Thoracic aorta (tissue), 2 donors: ENCODE measurements around the gene CNIH2. TPM values are rescaled to one million over a fixed set of nuclear protein-coding genes. Genes with fewer than 3 reads are reported as not detected.

Source experiments
- ATAC-seq: fragments of 150-250 bp; one replicate; pipeline ENCODE4 v1.8.0; 2017; ENCODE audit warnings: low read depth; ENCODE audit not compliant: insufficient number of reproducible peaks, low FRiP score
- DNase-seq: peaks from one replicate; pipeline ENCODE4 v3.0.0-alpha.2; 2020; ENCODE audit warnings: low spot score
- H3K27ac ChIP-seq, 2 donors: fragments of 200-600 bp; sonication (generic); 1 replicate in 1 of 2; 2 replicates in 1 of 2; pipeline ENCODE4 v1.5.1; 2016; ENCODE audit warnings: mild to moderate bottlenecking in 2 of 2, moderate library complexity in 2 of 2
- H3K27me3 ChIP-seq: fragments of 200-600 bp; sonication (generic); replicated peaks from 2 replicates; pipeline ENCODE4 v1.6.0; 2016; ENCODE audit warnings: mild to moderate bottlenecking; ENCODE audit not compliant: insufficient read depth
- H3K36me3 ChIP-seq: fragments of 200-600 bp; sonication (generic); one replicate; pipeline ENCODE4 v1.5.1; 2016
- H3K4me1 ChIP-seq, 2 donors: fragments of 200-600 bp; sonication (generic); 1 replicate in 1 of 2; 2 replicates in 1 of 2; pipeline versions ENCODE4 v1.5.1 to v1.6.0; 2016; ENCODE audit warnings: low read depth in 2 of 2, mild to moderate bottlenecking in 1 of 2; ENCODE audit not compliant: control insufficient read depth in 1 of 2
- H3K4me3 ChIP-seq: fragments of 200-600 bp; sonication (generic); 2 replicates; pipeline ENCODE4 v1.5.1; 2016; ENCODE audit warnings: mild to moderate bottlenecking
- H3K9me3 ChIP-seq: fragments of 200-600 bp; sonication (generic); 2 replicates; pipeline ENCODE4 v1.5.1; 2016
- total RNA-seq, 2 donors: library from RNA; depleted of rRNA; stranded (reverse); fragments of >200 nt; gene quantifications; one replicate each; pipeline versions ENCODE4 v1.1.0 to v1.2.3, GENCODE V29; 2016
- TF ChIP-seq, protein P1 (sequence below): fragments of 200-600 bp; sonication (generic); IDR thresholded peaks from one replicate; pipeline ENCODE4 v1.5.1; 2019; ENCODE audit warnings: antibody characterized with exemption

Gene CNIH2
- total RNA-seq, 2 donors from 2014 or later, result not detected

GRCh38 chr11:66268952-66269905 lies 8.7 kb upstream of the CNIH2 start:
- ATAC-seq (no peak), DNase-seq (no peak)
- TF ChIP-seq, protein P1, sequence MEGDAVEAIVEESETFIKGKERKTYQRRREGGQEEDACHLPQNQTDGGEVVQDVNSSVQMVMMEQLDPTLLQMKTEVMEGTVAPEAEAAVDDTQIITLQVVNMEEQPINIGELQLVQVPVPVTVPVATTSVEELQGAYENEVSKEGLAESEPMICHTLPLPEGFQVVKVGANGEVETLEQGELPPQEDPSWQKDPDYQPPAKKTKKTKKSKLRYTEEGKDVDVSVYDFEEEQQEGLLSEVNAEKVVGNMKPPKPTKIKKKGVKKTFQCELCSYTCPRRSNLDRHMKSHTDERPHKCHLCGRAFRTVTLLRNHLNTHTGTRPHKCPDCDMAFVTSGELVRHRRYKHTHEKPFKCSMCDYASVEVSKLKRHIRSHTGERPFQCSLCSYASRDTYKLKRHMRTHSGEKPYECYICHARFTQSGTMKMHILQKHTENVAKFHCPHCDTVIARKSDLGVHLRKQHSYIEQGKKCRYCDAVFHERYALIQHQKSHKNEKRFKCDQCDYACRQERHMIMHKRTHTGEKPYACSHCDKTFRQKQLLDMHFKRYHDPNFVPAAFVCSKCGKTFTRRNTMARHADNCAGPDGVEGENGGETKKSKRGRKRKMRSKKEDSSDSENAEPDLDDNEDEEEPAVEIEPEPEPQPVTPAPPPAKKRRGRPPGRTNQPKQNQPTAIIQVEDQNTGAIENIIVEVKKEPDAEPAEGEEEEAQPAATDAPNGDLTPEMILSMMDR, result no peak
- Histone ChIP-seq H3K4me3 (peak overlapping the region; percentile 94), H3K4me1 (peaks cover 15 to 29% of the 10 kb centered on the region in 2 donors), H3K27me3 (no peaks in the 10 kb centered on the region), H3K9me3 (no peaks in the 10 kb centered on the region), H3K27ac (peak overlapping the region; percentile 95 to 97), H3K36me3 (peaks cover 31% of the 10 kb centered on the region)

DNA sequence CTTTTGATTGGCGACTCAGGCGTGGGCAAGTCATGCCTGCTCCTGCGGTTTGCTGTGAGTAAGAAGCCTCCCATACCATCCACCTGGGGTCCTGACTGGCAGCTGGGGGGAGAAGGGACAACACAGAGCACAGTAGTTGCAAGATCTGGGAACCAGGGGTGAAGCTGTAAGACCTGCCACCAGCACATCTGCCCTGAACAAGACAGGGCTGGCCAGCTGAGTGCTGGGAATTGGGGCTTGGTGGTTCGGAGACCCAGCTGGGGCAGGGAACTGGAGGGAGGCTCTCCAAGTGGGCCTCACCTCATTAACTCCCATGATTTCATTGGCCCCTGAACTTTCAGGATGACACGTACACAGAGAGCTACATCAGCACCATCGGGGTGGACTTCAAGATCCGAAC lies 6.2 kb upstream of the CNIH2 start:
- peaks cover 51% of the 10 kb centered on the region for H3K36me3 ChIP-seq

DNA sequence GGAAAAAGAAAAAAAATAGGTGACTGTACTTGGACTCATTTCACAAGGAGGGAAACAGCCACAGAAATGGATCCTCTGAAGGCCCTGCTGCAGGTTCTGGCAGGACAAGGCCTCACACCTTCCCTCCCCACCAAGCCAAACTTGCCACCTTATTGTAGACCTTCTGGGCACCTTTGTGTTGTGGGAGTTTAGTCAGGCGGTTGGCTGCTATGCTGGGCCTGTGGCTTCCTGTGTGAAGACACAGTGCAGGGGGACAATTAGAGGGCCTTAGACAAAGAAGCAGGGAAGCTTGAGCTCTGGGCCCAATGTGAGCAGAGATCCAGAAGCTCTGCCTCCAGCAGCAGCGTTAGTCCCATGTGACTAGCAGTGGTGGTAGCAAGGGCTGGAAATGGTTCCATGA lies 5.4 kb upstream of the CNIH2 start:
- Histone ChIP-seq H3K4me3 (no peak overlapping the region), H3K27ac (no peak overlapping the region), H3K27me3 (no peaks in the 10 kb centered on the region), H3K4me1 (peaks cover 13 to 23% of the 10 kb centered on the region in 2 donors), H3K9me3 (no peaks in the 10 kb centered on the region), H3K36me3 (peaks cover 51% of the 10 kb centered on the region)
- ATAC-seq, result no peak
- DNase-seq, result no peak
- TF ChIP-seq, protein P1, result no peak

More for the DNA sequence above, 6.2 kb upstream of the CNIH2 start:
- peaks cover 14 to 23% of the 10 kb centered on the region in 2 donors for H3K4me1 ChIP-seq
- no peaks in the 10 kb centered on the region for H3K27me3 ChIP-seq
- H3K9me3 ChIP-seq, result no peaks in the 10 kb centered on the region
- H3K27ac ChIP-seq, result no peak overlapping the region
- no peak for DNase-seq
- H3K4me3 ChIP-seq, result no peak overlapping the region
- TF ChIP-seq, protein P1, result no peak
- ATAC-seq, result no peak

- H3K9me3 ChIP-seq, result no peaks in the 10 kb centered on the region
- no peaks in the 10 kb centered on the region for H3K27me3 ChIP-seq
- H3K27ac ChIP-seq, result no peak overlapping the region
- H3K4me1 ChIP-seq, result peaks cover 14 to 24% of the 10 kb centered on the region in 2 donors
- DNase-seq (no peak), ATAC-seq (no peak)
- H3K36me3 ChIP-seq, result peaks cover 51% of the 10 kb centered on the region
- no peak overlapping the region for H3K4me3 ChIP-seq
- TF ChIP-seq, protein P1, result no peak
Measured at GRCh38 chr11:66274219-66274618, 3.8 kb upstream of the CNIH2 start.

- H3K27me3 ChIP-seq, result no peaks in the 10 kb centered on the region
- no peaks in the 10 kb centered on the region for H3K9me3 ChIP-seq
- TF ChIP-seq, protein P1, result no peak
- ATAC-seq (no peak), DNase-seq (no peak)
- H3K27ac ChIP-seq, result no peak overlapping the region
- peaks cover 51% of the 10 kb centered on the region for H3K36me3 ChIP-seq
- H3K4me1 ChIP-seq, result peaks cover 3 to 12% of the 10 kb centered on the region in 2 donors
- H3K4me3 ChIP-seq, result no peak overlapping the region
Measured at GRCh38 chr11:66275396-66275795, 2.6 kb upstream of the CNIH2 start.
